ENCODE results near the gene DYRK1A. TPM values are rescaled to one million over a fixed set of nuclear protein-coding genes. Genes with fewer than 3 reads are reported as not detected.

The DYRK1A gene
- total RNA-seq, 1 experiment from 2014 or later, result 28.2 TPM

GRCh38 chr21:37356706-37357105 lies 9.9 kb upstream of the DYRK1A start:
- Histone ChIP-seq H3K4me3 (no peak overlapping the region), H3K36me3 (no peaks in the 10 kb centered on the region), H3K9me3 (no peaks in the 10 kb centered on the region), H3K27me3 (no peaks in the 10 kb centered on the region)
- no peak for DNase-seq

GRCh38 chr21:37357691-37358090 lies 8.9 kb upstream of the DYRK1A start:
- no peaks in the 10 kb centered on the region for H3K36me3 ChIP-seq
- no peaks in the 10 kb centered on the region for H3K9me3 ChIP-seq
- no peaks in the 10 kb centered on the region for H3K27me3 ChIP-seq
- no peak overlapping the region for H3K4me3 ChIP-seq
- no peak for DNase-seq

- H3K27me3 ChIP-seq, result no peaks in the 10 kb centered on the region
- H3K9me3 ChIP-seq, result no peaks in the 10 kb centered on the region
- H3K4me3 ChIP-seq, result no peak overlapping the region
- no peak for DNase-seq
- H3K36me3 ChIP-seq, result no peaks in the 10 kb centered on the region
Measured at GRCh38 chr21:37358397-37358796, 8.2 kb upstream of the DYRK1A start.

DNA sequence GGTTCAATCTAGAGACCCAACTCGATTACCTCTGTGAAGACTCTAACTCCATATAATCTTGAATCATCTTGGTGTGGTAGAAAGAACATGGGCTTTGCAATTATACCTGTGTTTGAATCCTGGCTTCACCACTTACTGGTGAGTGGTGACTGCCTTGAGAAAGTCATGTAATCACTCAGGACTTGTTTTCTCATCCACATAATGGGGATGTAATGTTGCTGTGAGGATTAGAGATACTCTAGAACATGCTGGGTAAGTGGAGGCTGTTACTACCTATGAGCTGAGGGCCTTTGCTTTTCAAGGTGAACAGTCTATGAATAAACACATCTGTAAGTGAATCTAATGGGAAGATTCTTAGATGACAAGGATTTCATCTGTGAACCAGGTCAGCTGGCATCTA lies 2.6 kb upstream of the DYRK1A start:
- H3K27me3 ChIP-seq, result no peaks in the 10 kb centered on the region
- H3K9me3 ChIP-seq, result no peaks in the 10 kb centered on the region
- no peak for DNase-seq
- no peaks in the 10 kb centered on the region; the same call in 1 of the 2 replicates for H3K36me3 ChIP-seq
- H3K4me3 ChIP-seq, result no peak overlapping the region

GRCh38 chr21:37364722-37365121 lies 1.9 kb upstream of the DYRK1A start:
- Histone ChIP-seq H3K4me3 (no peak overlapping the region), H3K9me3 (no peaks in the 10 kb centered on the region), H3K27me3 (no peaks in the 10 kb centered on the region), H3K36me3 (no peaks in the 10 kb centered on the region; the same call in 1 of the 2 replicates)
- DNase-seq, result no peak

DNA sequence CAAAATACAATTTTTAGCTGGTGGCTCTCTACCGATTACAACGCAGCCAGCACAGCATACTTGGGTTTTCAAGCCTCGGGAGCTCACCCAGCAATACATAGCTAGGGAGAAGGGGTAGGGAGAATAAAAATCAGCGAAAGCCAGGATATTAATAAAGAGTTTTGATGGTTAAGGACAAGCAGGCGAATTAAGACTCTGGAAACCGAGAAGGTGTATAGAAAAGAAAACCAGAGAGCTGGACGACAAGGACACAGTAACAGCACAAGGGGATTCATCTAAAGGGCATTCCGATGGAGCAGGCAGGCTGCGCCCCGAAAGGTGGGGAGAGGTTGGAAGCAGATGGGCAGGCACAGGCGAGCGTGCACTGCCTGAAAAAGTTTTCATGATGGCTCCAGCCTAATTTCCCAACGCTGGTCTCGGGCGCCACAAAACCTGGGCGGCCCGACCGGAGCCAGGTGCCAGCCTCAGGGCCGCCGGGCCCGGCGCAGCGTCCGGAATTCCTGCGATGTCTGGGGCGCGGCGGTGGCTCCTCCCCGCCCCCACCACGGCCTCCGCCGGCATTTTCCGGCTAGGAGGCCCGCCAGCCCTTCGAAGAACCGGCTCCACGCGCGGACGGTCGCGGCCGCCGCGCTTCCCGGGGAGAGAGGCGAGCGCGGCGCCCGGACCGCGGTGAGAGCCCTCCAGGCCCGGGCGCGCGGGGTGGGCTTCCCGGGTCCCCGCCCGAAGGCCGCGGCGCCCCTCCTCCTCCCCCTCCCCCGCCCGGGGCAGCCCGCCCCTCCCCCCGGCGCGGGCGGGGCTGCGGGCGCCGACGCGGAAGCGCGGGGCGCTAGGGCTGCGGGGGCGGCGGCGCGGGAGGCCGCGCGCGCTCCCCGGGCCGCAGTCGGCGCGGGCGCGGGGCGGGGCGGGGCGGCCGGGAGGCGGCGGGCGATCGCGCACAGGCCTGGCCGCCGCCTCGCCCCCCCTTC lies 774 bp upstream of the DYRK1A start:
- Histone ChIP-seq H3K36me3 (no peaks in the 10 kb centered on the region; the same call in 1 of the 2 replicates), H3K9me3 (no peaks in the 10 kb centered on the region), H3K27me3 (no peaks in the 10 kb centered on the region), H3K4me3 (peak overlapping the region; percentile 97)
- DNase-seq, result peak; percentile 63

DNA sequence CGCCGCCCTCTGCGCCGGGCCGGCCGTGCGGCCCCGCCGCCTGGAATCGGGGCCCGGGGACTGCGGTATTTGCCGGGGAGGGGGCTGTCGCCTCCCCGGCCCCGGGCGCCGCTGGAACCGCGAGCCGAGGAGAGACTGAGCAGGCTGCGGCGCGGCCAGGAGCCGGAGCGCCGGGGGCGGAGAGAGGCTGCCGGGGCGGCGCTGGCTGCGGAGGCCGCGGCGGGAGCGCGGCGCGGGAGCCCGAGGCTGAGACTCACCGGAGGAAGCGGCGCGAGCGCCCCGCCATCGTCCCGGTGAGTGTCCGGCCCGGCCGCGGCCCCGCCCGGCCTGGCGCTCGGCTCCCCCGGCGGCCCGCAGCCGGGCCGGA lies 746 bp downstream of the DYRK1A start:
- H3K36me3 ChIP-seq, result no peaks in the 10 kb centered on the region; the same call in 1 of the 2 replicates
- no peaks in the 10 kb centered on the region for H3K9me3 ChIP-seq
- DNase-seq, result no peak
- H3K27me3 ChIP-seq, result no peaks in the 10 kb centered on the region
- peak overlapping the region; percentile 97 for H3K4me3 ChIP-seq

DNA sequence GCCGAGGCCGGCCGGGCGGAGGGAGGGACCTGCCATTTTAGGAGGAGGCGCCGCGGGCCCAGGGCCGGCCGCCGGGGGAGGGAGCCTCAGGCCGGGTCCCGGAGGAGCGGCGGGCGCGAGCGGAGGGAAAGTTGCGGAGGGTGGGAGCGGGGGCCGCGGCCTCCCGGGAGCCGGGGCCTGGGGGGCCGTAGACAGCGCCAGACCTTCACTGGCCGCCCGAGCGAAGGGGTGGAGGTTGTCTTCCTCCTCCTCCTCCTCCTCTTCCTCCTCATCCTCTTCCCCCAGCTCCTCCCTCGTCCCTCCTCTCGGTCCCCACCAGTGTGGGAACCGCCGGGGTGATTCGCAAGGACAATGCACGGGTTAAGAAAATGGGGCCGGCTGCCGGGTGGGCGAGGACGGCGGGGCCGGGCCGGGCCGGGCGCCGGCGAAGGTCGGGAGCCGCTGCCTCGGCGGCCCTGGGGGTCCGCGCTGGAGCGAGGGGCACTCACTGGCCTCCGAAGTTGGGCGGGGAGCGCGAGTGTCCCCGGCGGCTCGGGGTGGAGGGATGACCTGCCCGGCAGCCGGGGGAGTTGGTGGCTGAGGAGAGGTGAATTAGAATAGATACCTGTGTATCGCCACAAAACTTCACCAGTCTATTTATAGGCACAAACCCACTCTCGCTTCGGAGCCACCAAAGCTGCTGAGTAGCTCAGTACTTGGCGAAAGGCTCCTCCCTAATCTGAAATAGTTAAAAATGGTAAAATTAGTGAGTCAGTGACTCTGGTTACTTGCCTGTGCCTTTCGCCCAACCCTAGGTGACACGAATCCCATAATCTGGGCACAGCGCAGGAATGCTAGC lies 1.3 kb downstream of the DYRK1A start:
- DNase-seq, result peak; percentile 35
- H3K9me3 ChIP-seq, result no peaks in the 10 kb centered on the region
- no peaks in the 10 kb centered on the region; the same call in 1 of the 2 replicates for H3K36me3 ChIP-seq
- no peaks in the 10 kb centered on the region for H3K27me3 ChIP-seq
- peak overlapping the region; percentile 60 for H3K4me3 ChIP-seq

- Histone ChIP-seq H3K36me3 (no peaks in the 10 kb centered on the region; the same call in 1 of the 2 replicates), H3K27me3 (no peaks in the 10 kb centered on the region), H3K4me3 (peak overlapping the region; percentile 60), H3K9me3 (no peaks in the 10 kb centered on the region)
- peak; percentile 43 for DNase-seq
Measured at GRCh38 chr21:37368541-37369279, 2.1 kb downstream of the DYRK1A start.

GRCh38 chr21:37369307-37369854 lies 2.8 kb downstream of the DYRK1A start:
- H3K27me3 ChIP-seq, result no peaks in the 10 kb centered on the region
- no peak for DNase-seq
- peak overlapping the region; percentile 60 for H3K4me3 ChIP-seq
- no peaks in the 10 kb centered on the region for H3K9me3 ChIP-seq
- H3K36me3 ChIP-seq, result no peaks in the 10 kb centered on the region; the same call in 1 of the 2 replicates

GRCh38 chr21:37370152-37371040 lies 3.8 kb downstream of the DYRK1A start:
- DNase-seq, result no peak

DNA sequence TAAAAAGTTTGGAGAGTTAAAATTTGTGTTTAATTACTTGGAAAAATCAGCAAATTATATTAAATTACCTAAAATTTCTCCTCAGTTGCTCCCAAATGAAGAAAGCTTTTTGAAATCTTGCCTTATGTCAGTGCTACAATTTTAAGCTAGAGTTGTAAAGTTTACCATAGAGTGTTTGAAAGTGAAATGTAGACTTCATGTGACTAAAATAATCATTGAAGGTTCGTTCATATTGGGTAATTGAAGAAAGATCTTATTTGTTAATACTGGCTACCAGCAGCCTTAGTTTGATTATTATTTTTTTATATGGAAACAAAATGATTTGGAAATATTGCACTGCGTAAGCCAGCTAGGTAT lies 4.4 kb downstream of the DYRK1A start:
- no peak for DNase-seq
- no peaks in the 10 kb centered on the region; the same call in 1 of the 2 replicates for H3K36me3 ChIP-seq
- H3K4me3 ChIP-seq, result peak overlapping the region; percentile 60

More at GRCh38 chr21:37370152-37371040, 3.8 kb downstream of the DYRK1A start:
- Histone ChIP-seq H3K36me3 (no peaks in the 10 kb centered on the region; the same call in 1 of the 2 replicates), H3K4me3 (peak overlapping the region; percentile 60), H3K27me3 (no peaks in the 10 kb centered on the region), H3K9me3 (no peaks in the 10 kb centered on the region)

GRCh38 chr21:37372127-37372731 lies 5.7 kb downstream of the DYRK1A start:
- Histone ChIP-seq H3K4me3 (no peak overlapping the region), H3K27me3 (no peaks in the 10 kb centered on the region), H3K9me3 (no peaks in the 10 kb centered on the region), H3K36me3 (no peaks in the 10 kb centered on the region)
- DNase-seq, result no peak

More for the DNA sequence above, 4.4 kb downstream of the DYRK1A start:
- H3K9me3 ChIP-seq, result no peaks in the 10 kb centered on the region
- H3K27me3 ChIP-seq, result no peaks in the 10 kb centered on the region

DNA sequence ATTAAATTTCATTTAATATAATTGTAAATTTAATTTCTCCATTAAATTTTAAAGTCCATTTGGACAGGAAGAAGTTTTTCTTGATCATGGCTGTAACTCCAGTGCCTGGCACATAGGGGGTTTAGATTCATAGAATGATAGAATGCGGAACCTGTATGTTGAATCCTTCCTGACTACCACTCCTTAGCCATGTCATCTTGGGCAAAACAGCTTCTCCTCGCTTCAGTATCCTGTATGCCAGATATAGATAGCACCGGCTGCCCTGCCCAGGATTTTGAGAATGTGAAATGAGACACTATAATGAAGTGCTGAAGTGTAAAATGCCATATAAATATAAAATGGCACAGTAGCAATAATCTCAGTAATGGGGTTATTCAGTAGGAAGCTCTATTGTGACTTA lies 6.4 kb downstream of the DYRK1A start:
- H3K36me3 ChIP-seq, result no peaks in the 10 kb centered on the region
- H3K4me3 ChIP-seq, result no peak overlapping the region
- no peak for DNase-seq
- no peaks in the 10 kb centered on the region for H3K9me3 ChIP-seq
- H3K27me3 ChIP-seq, result no peaks in the 10 kb centered on the region

GRCh38 chr21:37373539-37373938 lies 7.0 kb downstream of the DYRK1A start:
- Histone ChIP-seq H3K4me3 (no peak overlapping the region), H3K27me3 (no peaks in the 10 kb centered on the region), H3K36me3 (no peaks in the 10 kb centered on the region), H3K9me3 (no peaks in the 10 kb centered on the region)
- DNase-seq, result no peak

Data from MG63 (cell line).